WERI-Rb-1 (cell line): Measurements from ENCODE around the gene GSG1.

Experiments
- DNase-seq: peaks from one replicate; pipeline ENCODE4 v3.0.0-alpha.2; 2020
- H3K27ac ChIP-seq: fragments of 250-450 bp; sonication (Bioruptor Pico); 2 replicates; pipeline ENCODE4 v1.5.1; 2020; ENCODE audit warnings: mild to moderate bottlenecking, moderate library complexity
- H3K27me3 ChIP-seq: fragments of 250-450 bp; sonication (Bioruptor Pico); 2 replicates; pipeline ENCODE4 v1.5.1; 2021; ENCODE audit warnings: mild to moderate bottlenecking, low read depth, moderate library complexity; ENCODE audit not compliant: insufficient read depth, severe bottlenecking
- H3K36me3 ChIP-seq: fragments of 250-450 bp; sonication (Bioruptor Pico); 2 replicates; pipeline ENCODE4 v1.5.1; 2020; ENCODE audit warnings: mild to moderate bottlenecking, moderate library complexity
- H3K4me3 ChIP-seq: 2 replicates; pipeline ENCODE4 v1.5.1; 2011; ENCODE audit warnings: low read depth, mild to moderate bottlenecking, control low read depth, low read length
- H3K9me3 ChIP-seq: fragments of 250-450 bp; sonication (Bioruptor Pico); 2 replicates; pipeline ENCODE4 v1.5.1; 2021; ENCODE audit warnings: mild to moderate bottlenecking, moderate library complexity; ENCODE audit not compliant: severe bottlenecking
- CTCF ChIP-seq: IDR thresholded peaks from 2 replicates; pipeline ENCODE4 v1.5.1; 2011; ENCODE audit warnings: low read depth, mild to moderate bottlenecking, control low read depth, inconsistent platforms, low read length

The GSG1 gene

DNA sequence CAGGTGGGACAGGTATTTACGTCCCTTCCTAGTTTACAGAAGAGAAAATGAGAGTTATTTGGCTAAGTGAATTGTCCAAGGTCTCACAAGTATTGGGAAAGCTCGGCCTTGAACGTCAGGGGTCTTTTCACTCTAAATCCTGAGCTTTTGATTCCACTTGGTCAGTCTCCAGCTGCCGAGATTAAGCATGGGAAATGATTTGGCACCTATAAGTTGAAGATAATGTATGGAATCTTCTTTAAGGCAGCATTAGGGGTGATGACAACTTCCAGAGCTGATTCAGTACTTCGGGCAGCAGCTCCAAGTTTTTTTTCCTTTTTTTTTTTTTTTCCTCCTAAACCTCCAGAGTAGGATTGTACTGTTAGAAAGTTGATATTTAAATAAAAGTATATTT is 58.6 kb downstream of the GSG1 start:
- Histone ChIP-seq H3K27me3 (no peaks in the 10 kb centered on the region), H3K9me3 (no peaks in the 10 kb centered on the region), H3K4me3 (peak overlapping the region; percentile 96), H3K27ac (peak overlapping the region; percentile 89), H3K36me3 (peaks cover 8% of the 10 kb centered on the region)
- TF ChIP-seq CTCF: no peak
- no peak for DNase-seq

GRCh38 chr12:13044002-13044905 is 59.2 kb downstream of the GSG1 start, which contains the start of gene FAM234B:
Gene FAM234B, plus strand, starts transcription at chr12:13044381. Its CDS starts 23 bp downstream, at chr12:13044404.
- peak; percentile 30 for TF ChIP-seq CTCF
- H3K36me3 ChIP-seq: peaks cover 8% of the 10 kb centered on the region
- H3K4me3 ChIP-seq: peak within 1 kb of the TSS; percentile 96
- H3K9me3 ChIP-seq: no peaks in the 10 kb centered on the region
- no peaks in the 10 kb centered on the region for H3K27me3 ChIP-seq
- peak within 1 kb of the TSS; percentile 89 for H3K27ac ChIP-seq
- DNase-seq: peak; percentile 90

- no peaks in the 10 kb centered on the region for H3K9me3 ChIP-seq
- no peak for DNase-seq
- H3K36me3 ChIP-seq: peaks cover 3% of the 10 kb centered on the region; the same call in 1 of the 2 replicates
Observed at GRCh38 chr12:13042666-13043230, 60.7 kb downstream of the GSG1 start.

GRCh38 chr12:13041224-13041623 is 62.2 kb downstream of the GSG1 start:
- TF ChIP-seq CTCF: no peak
- no peak overlapping the region for H3K4me3 ChIP-seq
- DNase-seq: no peak

More at GRCh38 chr12:13042666-13043230, 60.7 kb downstream of the GSG1 start:
- Histone ChIP-seq H3K4me3 (no peak overlapping the region), H3K27me3 (no peaks in the 10 kb centered on the region), H3K27ac (no peak overlapping the region)
- TF ChIP-seq CTCF: no peak

GRCh38 chr12:13039328-13039956 is 64.0 kb downstream of the GSG1 start:
- DNase-seq: no peak
- no peak for TF ChIP-seq CTCF
- peak overlapping the region; percentile 6; the same call in 1 of the 2 replicates for H3K27ac ChIP-seq

More at GRCh38 chr12:13041224-13041623, 62.2 kb downstream of the GSG1 start:
- H3K9me3 ChIP-seq: no peaks in the 10 kb centered on the region
- peaks cover 3% of the 10 kb centered on the region; the same call in 1 of the 2 replicates for H3K36me3 ChIP-seq
- no peaks in the 10 kb centered on the region for H3K27me3 ChIP-seq
- H3K27ac ChIP-seq: no peak overlapping the region

More at GRCh38 chr12:13039328-13039956, 64.0 kb downstream of the GSG1 start:
- peaks cover 2% of the 10 kb centered on the region; the same call in 1 of the 2 replicates for H3K36me3 ChIP-seq
- H3K27me3 ChIP-seq: no peaks in the 10 kb centered on the region
- H3K9me3 ChIP-seq: no peaks in the 10 kb centered on the region
- no peak overlapping the region for H3K4me3 ChIP-seq
